Measurements from ENCODE around the gene HSPA1A.

HSPA1A gene

GRCh38 chr6:31834367-31835250, 19.3 kb downstream of the HSPA1A start (continued):
- peak; percentile 95 for TF ChIP-seq ZBTB26 (tag by site-specific recombination; optimal IDR thresholded peaks at IDR 0.05)
- TF ChIP-seq REPIN1 (tag by site-specific recombination; IDR thresholded peaks at IDR 0.05; ENCODE audit: low read depth): peak; percentile 20; the same call in 1 of the 2 replicates
- peak; percentile 60 for TF ChIP-seq ZBTB10 (tag by site-specific recombination; IDR thresholded peaks at IDR 0.05)
- TF ChIP-seq ZNF426 (tag by site-specific recombination; IDR thresholded peaks at IDR 0.05): no peak
- TF ChIP-seq, protein P1, sequence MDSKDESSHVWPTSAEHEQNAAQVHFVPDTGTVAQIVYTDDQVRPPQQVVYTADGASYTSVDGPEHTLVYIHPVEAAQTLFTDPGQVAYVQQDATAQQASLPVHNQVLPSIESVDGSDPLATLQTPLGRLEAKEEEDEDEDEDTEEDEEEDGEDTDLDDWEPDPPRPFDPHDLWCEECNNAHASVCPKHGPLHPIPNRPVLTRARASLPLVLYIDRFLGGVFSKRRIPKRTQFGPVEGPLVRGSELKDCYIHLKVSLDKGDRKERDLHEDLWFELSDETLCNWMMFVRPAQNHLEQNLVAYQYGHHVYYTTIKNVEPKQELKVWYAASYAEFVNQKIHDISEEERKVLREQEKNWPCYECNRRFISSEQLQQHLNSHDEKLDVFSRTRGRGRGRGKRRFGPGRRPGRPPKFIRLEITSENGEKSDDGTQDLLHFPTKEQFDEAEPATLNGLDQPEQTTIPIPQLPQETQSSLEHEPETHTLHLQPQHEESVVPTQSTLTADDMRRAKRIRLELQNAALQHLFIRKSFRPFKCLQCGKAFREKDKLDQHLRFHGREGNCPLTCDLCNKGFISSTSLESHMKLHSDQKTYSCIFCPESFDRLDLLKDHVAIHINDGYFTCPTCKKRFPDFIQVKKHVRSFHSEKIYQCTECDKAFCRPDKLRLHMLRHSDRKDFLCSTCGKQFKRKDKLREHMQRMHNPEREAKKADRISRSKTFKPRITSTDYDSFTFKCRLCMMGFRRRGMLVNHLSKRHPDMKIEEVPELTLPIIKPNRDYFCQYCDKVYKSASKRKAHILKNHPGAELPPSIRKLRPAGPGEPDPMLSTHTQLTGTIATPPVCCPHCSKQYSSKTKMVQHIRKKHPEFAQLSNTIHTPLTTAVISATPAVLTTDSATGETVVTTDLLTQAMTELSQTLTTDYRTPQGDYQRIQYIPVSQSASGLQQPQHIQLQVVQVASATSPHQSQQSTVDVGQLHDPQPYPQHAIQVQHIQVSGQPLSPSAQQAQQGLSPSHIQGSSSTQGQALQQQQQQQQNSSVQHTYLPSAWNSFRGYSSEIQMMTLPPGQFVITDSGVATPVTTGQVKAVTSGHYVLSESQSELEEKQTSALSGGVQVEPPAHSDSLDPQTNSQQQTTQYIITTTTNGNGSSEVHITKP (tag by site-specific recombination; IDR thresholded peaks at IDR 0.05): peak; percentile 82
- TF ChIP-seq ZNF629 (tag by site-specific recombination; IDR thresholded peaks at IDR 0.05): peak; percentile 88
- no peak for TF ChIP-seq ZNF138 (tag by site-specific recombination; IDR thresholded peaks at IDR 0.05; ENCODE audit: borderline replicate concordance)
- TF ChIP-seq ZNF274 (IDR thresholded peaks at IDR 0.05; ENCODE audit: low read length): no peak
- TF ChIP-seq ZNF274 (tag by site-specific recombination; IDR thresholded peaks at IDR 0.05; ENCODE audit: borderline replicate concordance): no peak
- TF ChIP-seq ZNF391 (tag by site-specific recombination; IDR thresholded peaks at IDR 0.05; ENCODE audit: borderline replicate concordance, low read depth): peak; percentile 44; the same call in 1 of the 2 replicates
- TF ChIP-seq SP3 (tag by site-specific recombination; IDR thresholded peaks at IDR 0.05): peak; percentile 17
- 0 out of 2 replicates have a peak, but pooled peaks have one; percentile 7 for TF ChIP-seq ZNF548 (tag by site-specific recombination; IDR thresholded peaks at IDR 0.05)
- TF ChIP-seq CTCF (tag by site-specific recombination; IDR thresholded peaks at IDR 0.05): 0 out of 2 replicates have a peak, but pooled peaks have one; percentile 41
- peak; percentile 73; the same call in 1 of the 2 replicates for TF ChIP-seq GLI4 (tag by site-specific recombination; IDR thresholded peaks at IDR 0.05)
- TF ChIP-seq ZNF184 (tag by site-specific recombination; IDR thresholded peaks at IDR 0.05): peak; percentile 70
- TF ChIP-seq, protein P2, sequence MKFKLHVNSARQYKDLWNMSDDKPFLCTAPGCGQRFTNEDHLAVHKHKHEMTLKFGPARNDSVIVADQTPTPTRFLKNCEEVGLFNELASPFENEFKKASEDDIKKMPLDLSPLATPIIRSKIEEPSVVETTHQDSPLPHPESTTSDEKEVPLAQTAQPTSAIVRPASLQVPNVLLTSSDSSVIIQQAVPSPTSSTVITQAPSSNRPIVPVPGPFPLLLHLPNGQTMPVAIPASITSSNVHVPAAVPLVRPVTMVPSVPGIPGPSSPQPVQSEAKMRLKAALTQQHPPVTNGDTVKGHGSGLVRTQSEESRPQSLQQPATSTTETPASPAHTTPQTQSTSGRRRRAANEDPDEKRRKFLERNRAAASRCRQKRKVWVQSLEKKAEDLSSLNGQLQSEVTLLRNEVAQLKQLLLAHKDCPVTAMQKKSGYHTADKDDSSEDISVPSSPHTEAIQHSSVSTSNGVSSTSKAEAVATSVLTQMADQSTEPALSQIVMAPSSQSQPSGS (tag by site-specific recombination; IDR thresholded peaks at IDR 0.05; ENCODE audit: low read depth): no peak
- TF ChIP-seq ZNF211 (tag by site-specific recombination; IDR thresholded peaks at IDR 0.05; ENCODE audit: low read depth): no peak
- TF ChIP-seq ZNF658 (tag by site-specific recombination; IDR thresholded peaks at IDR 0.05): no peak
- no peak for TF ChIP-seq HOXD13 (CRISPR knock-in tag; IDR thresholded peaks at IDR 0.05; ENCODE audit: borderline replicate concordance)

All from HEK293 (cell line).